HepG2 (cell line): ENCODE measurements around the gene AGXT. TPM values are rescaled to one million over a fixed set of nuclear protein-coding genes. Genes with fewer than 3 reads are reported as not detected.

Source experiments
- ATAC-seq: fragments of 200-7000 bp; cut with Tn5 transposase; 3 replicates; pipeline ENCODE4 v1.9.1; 2020; ENCODE audit warnings: mild to moderate bottlenecking, moderate library complexity
- BruUV-seq: library from RNA; stranded (reverse); fragments of 400-500 nt; replicated peaks from 2 replicates; lab custom pipeline; 2021; lab: Mats Ljungman, UMichigan
- CTCF ChIA-PET: fragments of 300-600 bp; formaldehyde crosslinking; extraction: SDS; loops from one replicate; lab custom pipeline; 2021; ENCODE audit warnings: low total read pairs, inconsistent platforms, low intra/inter-chr PET ratio; lab: Yijun Ruan, JAX
- POLR2A ChIA-PET: fragments of 350-600 bp; sonication (Branson Sonifier 250); formaldehyde crosslinking; loops from one replicate; lab custom pipeline; 2020; ENCODE audit warnings: antibody characterized with exemption, inconsistent platforms; lab: Yijun Ruan, JAX
- DNase-seq: peaks from one replicate; pipeline ENCODE4 v3.0.0-alpha.2; 2015; ENCODE audit warnings: low spot score
- FAIRE-seq: peaks from 3 replicates; lab custom pipeline; 2011; peaks lifted over from hg19 to GRCh38; lab: Jason Lieb, UNC
- H2AFZ ChIP-seq: one replicate; pipeline ENCODE4 v1.6.1; 2011; ENCODE audit warnings: low read length, inconsistent platforms
- H3K27ac ChIP-seq: fragments of 300-600 bp; 3 replicates; pipeline ENCODE4 v1.8.0; 2011; ENCODE audit warnings: mixed run types, mild to moderate bottlenecking, mixed read lengths, low read length, inconsistent platforms; ENCODE audit not compliant: insufficient read depth; ENCODE audit errors: extremely low read length
- H3K27me3 ChIP-seq, 2 experiments: fragments of 200-600 bp in 1 of 2; 2 replicates in 1 of 2; 3 replicates in 1 of 2; pipeline versions ENCODE4 v1.6.0 to v1.8.0; 2011; ENCODE audit warnings: low read length in 2 of 2, mild to moderate bottlenecking in 2 of 2, moderate library complexity in 2 of 2, inconsistent platforms in 1 of 2; ENCODE audit not compliant: insufficient read depth in 2 of 2, control insufficient read depth in 1 of 2
- H3K36me3 ChIP-seq, 2 experiments: fragments of 200-600 bp in 1 of 2; replicated peaks in 1 of 2; 2 replicates in 1 of 2; 3 replicates in 1 of 2; pipeline versions ENCODE4 v1.5.1 to v1.8.0; 2011; ENCODE audit warnings: low read length in 2 of 2, inconsistent platforms in 1 of 2; ENCODE audit not compliant: insufficient read depth in 2 of 2, control insufficient read depth in 1 of 2
- H3K4me1 ChIP-seq: 2 replicates; pipeline ENCODE4 v1.5.1; 2012; ENCODE audit warnings: low read length, inconsistent platforms; ENCODE audit not compliant: insufficient read depth
- H3K4me2 ChIP-seq: 2 replicates; pipeline ENCODE4 v1.6.0; 2011; ENCODE audit warnings: low read depth, low read length, inconsistent platforms
- H3K4me3 ChIP-seq, 3 experiments: fragments of 200-600 bp in 1 of 3; sonication (generic), shearing (Covaris generic) in 1 of 3; replicated peaks in 1 of 3; 2 replicates each; pipeline ENCODE4 v1.5.1; 2011 to 2016; ENCODE audit warnings: low read length in 3 of 3, inconsistent platforms in 2 of 3, low read depth in 2 of 3, mild to moderate bottlenecking in 2 of 3, control low read depth in 1 of 3, mixed read lengths in 1 of 3; ENCODE audit not compliant: insufficient read depth in 1 of 3
- H3K79me2 ChIP-seq: one replicate; pipeline ENCODE4 v1.6.1; 2011; ENCODE audit warnings: low read length, inconsistent platforms; ENCODE audit not compliant: insufficient read depth
- H3K9ac ChIP-seq: 2 replicates; pipeline ENCODE4 v1.6.0; 2011; ENCODE audit warnings: mild to moderate bottlenecking, low read depth, low read length, inconsistent platforms; ENCODE audit not compliant: insufficient read depth
- H3K9me3 ChIP-seq: 2 replicates; pipeline ENCODE4 v1.5.1; 2012; ENCODE audit warnings: mild to moderate bottlenecking, low read length
- H4K20me1 ChIP-seq: 2 replicates; pipeline ENCODE4 v1.6.0; 2011; ENCODE audit warnings: inconsistent platforms, mild to moderate bottlenecking, low read length, moderate library complexity; ENCODE audit not compliant: insufficient read depth
- ATM ChIP-seq: fragments of 450-650 bp; IDR thresholded peaks from 2 replicates; pipeline ENCODE4 v1.7.1; 2017; ENCODE audit warnings: mild to moderate bottlenecking, borderline replicate concordance
- CHCHD3 ChIP-seq: sonication (generic); formaldehyde crosslinking; IDR thresholded peaks from 2 replicates; pipeline ENCODE4 v1.8.0; 2022; ENCODE audit warnings: mild to moderate bottlenecking, missing genetic modification reagents, moderate library complexity
- PRDM15 ChIP-seq: sonication (generic); formaldehyde crosslinking; IDR thresholded peaks from 2 replicates; pipeline ENCODE4 v1.4.0; 2020; ENCODE audit warnings: missing genetic modification reagents
- RORA ChIP-seq: sonication (generic); formaldehyde crosslinking; IDR thresholded peaks from 2 replicates; pipeline ENCODE4 v1.5.0; 2020; ENCODE audit warnings: mild to moderate bottlenecking, missing genetic modification reagents, moderate library complexity
- ZBTB1 ChIP-seq: sonication (generic); formaldehyde crosslinking; IDR thresholded peaks from 2 replicates; pipeline ENCODE4 v1.4.0; 2020; ENCODE audit warnings: missing genetic modification reagents, borderline replicate concordance
- ZNF484 ChIP-seq: sonication (generic); formaldehyde crosslinking; IDR thresholded peaks from 2 replicates; pipeline ENCODE4 v1.5.1; 2020; ENCODE audit warnings: mild to moderate bottlenecking, low read depth, missing genetic modification reagents, borderline replicate concordance
- ZNF660 ChIP-seq: sonication (generic); formaldehyde crosslinking; IDR thresholded peaks from 2 replicates; pipeline ENCODE4 v1.5.1; 2020; ENCODE audit warnings: mild to moderate bottlenecking, low read depth, missing genetic modification reagents, borderline replicate concordance
- ZNF709 ChIP-seq: sonication (generic); formaldehyde crosslinking; IDR thresholded peaks from 2 replicates; pipeline ENCODE4 v1.5.0; 2020; ENCODE audit warnings: mild to moderate bottlenecking, missing genetic modification reagents
- ZNF781 ChIP-seq: sonication (generic); formaldehyde crosslinking; IDR thresholded peaks from 2 replicates; pipeline ENCODE4 v1.5.1; 2020; ENCODE audit warnings: borderline replicate concordance, mild to moderate bottlenecking, missing genetic modification reagents; ENCODE audit errors: not compliant biosample characterization
- WGBS: methylation state at CpG from one replicate; pipeline ENCODE4 v1.1.6; 2017; ENCODE audit warnings: low lambda C conversion rate; 5-methylcytosine and 5-hydroxymethylcytosine counted together
- in situ Hi-C: cut with HindIII; loops from 2 replicates; pipeline ENCODE4 v1.10.0; 2017; ENCODE audit warnings: low pct_unique_long_range_greater_than_20kb; ENCODE audit not compliant: extremely low pct_ligation_motif_present
- intact Hi-C: fragments of 100-400 bp; cut with micrococcal nuclease; formaldehyde crosslinking; loops from one replicate; pipeline ENCODE4 v1.10.0; 2022; ENCODE audit not compliant: unreplicated experiment
- polyA plus RNA-seq, 8 experiments: library from polyadenylated mRNA; depleted of rRNA in 3 of 8; stranded (reverse) in 7 of 8; unstranded in 1 of 8; fragments of >200 nt; fragmentation: Illumina TruSeq in 4 of 8; extraction: Trizol in 4 of 8; gene quantifications; 2 replicates each; pipeline versions ENCODE4 v1.2.1 to v1.2.3, GENCODE V29; 2011 to 2016; ENCODE audit warnings: low read depth in 4 of 8, missing spikeins in 1 of 8, mixed read lengths in 1 of 8; ENCODE audit not compliant: insufficient read depth in 1 of 8
- total RNA-seq, 5 experiments: library from RNA; depleted of rRNA; stranded (reverse); fragments of >200 nt; fragmentation: Illumina TruSeq; extraction: Trizol; gene quantifications; 2 replicates each; pipeline ENCODE4 v1.2.3, GENCODE V29; 2016; ENCODE audit warnings: low read depth in 1 of 5
- TF ChIP-seq, protein P1 (sequence below): sonication (generic); formaldehyde crosslinking; IDR thresholded peaks from 2 replicates; pipeline ENCODE4 v1.4.0; 2020; ENCODE audit warnings: low read depth, mild to moderate bottlenecking, missing genetic modification reagents
- TF ChIP-seq, protein P2 (sequence below): sonication (generic); formaldehyde crosslinking; IDR thresholded peaks from 2 replicates; pipeline ENCODE4 v1.4.0; 2020; ENCODE audit warnings: missing genetic modification reagents
- TF ChIP-seq, protein P3 (sequence below): sonication (generic); formaldehyde crosslinking; IDR thresholded peaks from 2 replicates; pipeline ENCODE4 v1.4.0; 2020; ENCODE audit warnings: missing genetic modification reagents
- TF ChIP-seq, protein P4 (sequence below): sonication (generic); formaldehyde crosslinking; IDR thresholded peaks from 2 replicates; pipeline ENCODE4 v1.5.0; 2020; ENCODE audit warnings: mild to moderate bottlenecking, missing genetic modification reagents, moderate library complexity

AGXT gene
- total and polyA plus RNA-seq, 2 of the 13 experiments (the other 11 are each of a cell fraction or from before 2014, with no cell fraction given): 41.9 to 96.1 TPM

DNA sequence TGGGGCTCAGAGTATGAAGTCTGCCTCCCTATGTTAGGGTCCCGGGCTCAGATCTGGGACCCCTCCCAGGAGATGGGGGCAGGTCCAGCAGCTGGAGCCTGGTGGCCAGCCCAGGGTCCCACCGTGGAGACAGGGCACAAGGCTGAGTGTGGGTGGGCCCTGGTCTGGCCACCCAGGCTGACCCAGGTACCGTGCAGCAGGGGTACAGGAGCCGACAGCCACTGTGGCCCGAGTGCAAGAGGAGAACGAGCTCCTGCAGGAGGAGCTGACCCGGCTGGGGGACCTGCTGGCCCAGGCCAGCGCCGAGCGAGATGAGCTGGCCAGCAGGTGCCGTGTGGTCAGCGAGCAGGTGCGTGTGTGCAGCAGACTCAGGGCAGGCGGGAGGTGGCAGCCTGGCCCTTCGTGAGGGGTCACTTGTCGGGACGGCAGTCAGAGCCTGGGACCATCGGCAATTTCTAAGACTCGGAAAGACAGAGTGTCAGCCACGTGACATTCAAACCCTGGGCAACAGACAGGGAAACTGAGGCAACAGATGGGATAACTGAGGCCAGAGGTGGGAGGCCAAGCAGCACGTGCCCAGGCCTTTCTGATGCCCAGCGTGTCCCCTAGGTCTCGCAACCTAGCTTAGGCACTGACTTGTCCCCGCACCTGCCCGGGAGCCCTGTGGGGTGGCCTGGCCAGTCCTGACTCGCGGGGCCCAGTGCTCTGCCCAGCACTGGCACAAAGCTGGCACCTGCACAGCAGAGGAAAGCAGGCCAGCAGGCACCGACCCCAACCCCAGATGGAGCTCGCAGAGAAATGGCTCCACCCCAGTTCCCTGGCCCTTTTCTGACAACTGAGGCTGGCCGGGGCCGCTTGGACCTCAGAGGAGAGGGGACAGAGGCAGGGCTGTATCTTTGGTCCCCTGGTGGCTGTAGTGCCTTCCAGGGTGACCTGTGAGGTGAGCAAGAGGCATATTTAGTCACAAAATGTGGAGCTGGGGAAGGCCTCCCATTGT is 51.5 kb downstream of the AGXT start:
- FAIRE-seq: no peak
- no TSS peak for BruUV-seq
- intact Hi-C loops (no loop called here), in situ Hi-C loops (loop anchor here (5.0 kb wide), 1 partner anchor 67 kb away; no protein-coding TSS in a partner anchor)
- peak; percentile 13 for ATAC-seq
- Histone ChIP-seq H3K36me3 (no peaks in the 10 kb centered on the region), H3K79me2 (no peaks in the 10 kb centered on the region), H3K9me3 (no peaks in the 10 kb centered on the region), H3K27me3 (peaks cover 13 to 66% of the 10 kb centered on the region in 2 experiments; a peak in 3 of 5 replicates), H4K20me1 (no peaks in the 10 kb centered on the region), H3K4me1 (peaks cover 13% of the 10 kb centered on the region), H3K4me3 (no peak overlapping the region), H2AFZ (no peak overlapping the region), H3K9ac (no peak overlapping the region), H3K4me2 (no peak overlapping the region), H3K27ac (no peak overlapping the region)
- DNase-seq: no peak
- 32% methylated on average over 24 of the region's 31 CpGs for WGBS
- ChIA-PET POLR2A (no interaction called here), CTCF (no interaction called here)
- no peak for TF ChIP-seq ZNF484
- TF ChIP-seq PRDM15: no peak
- TF ChIP-seq, protein P1, sequence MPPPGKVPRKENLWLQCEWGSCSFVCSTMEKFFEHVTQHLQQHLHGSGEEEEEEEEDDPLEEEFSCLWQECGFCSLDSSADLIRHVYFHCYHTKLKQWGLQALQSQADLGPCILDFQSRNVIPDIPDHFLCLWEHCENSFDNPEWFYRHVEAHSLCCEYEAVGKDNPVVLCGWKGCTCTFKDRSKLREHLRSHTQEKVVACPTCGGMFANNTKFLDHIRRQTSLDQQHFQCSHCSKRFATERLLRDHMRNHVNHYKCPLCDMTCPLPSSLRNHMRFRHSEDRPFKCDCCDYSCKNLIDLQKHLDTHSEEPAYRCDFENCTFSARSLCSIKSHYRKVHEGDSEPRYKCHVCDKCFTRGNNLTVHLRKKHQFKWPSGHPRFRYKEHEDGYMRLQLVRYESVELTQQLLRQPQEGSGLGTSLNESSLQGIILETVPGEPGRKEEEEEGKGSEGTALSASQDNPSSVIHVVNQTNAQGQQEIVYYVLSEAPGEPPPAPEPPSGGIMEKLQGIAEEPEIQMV: no peak
- TF ChIP-seq ATM: no peak
- no peak for TF ChIP-seq ZBTB1 (CRISPR knock-in tag)
- TF ChIP-seq, protein P2, sequence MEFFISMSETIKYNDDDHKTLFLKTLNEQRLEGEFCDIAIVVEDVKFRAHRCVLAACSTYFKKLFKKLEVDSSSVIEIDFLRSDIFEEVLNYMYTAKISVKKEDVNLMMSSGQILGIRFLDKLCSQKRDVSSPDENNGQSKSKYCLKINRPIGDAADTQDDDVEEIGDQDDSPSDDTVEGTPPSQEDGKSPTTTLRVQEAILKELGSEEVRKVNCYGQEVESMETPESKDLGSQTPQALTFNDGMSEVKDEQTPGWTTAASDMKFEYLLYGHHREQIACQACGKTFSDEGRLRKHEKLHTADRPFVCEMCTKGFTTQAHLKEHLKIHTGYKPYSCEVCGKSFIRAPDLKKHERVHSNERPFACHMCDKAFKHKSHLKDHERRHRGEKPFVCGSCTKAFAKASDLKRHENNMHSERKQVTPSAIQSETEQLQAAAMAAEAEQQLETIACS (CRISPR knock-in tag): no peak
- TF ChIP-seq, protein P3, sequence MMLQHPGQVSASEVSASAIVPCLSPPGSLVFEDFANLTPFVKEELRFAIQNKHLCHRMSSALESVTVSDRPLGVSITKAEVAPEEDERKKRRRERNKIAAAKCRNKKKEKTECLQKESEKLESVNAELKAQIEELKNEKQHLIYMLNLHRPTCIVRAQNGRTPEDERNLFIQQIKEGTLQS (CRISPR knock-in tag): no peak
- no peak for TF ChIP-seq CHCHD3 (CRISPR knock-in tag)
- TF ChIP-seq ZNF709 (CRISPR knock-in tag): no peak
- no peak for TF ChIP-seq ZNF660 (CRISPR knock-in tag)
- TF ChIP-seq ZNF781: no peak
- TF ChIP-seq, protein P4, sequence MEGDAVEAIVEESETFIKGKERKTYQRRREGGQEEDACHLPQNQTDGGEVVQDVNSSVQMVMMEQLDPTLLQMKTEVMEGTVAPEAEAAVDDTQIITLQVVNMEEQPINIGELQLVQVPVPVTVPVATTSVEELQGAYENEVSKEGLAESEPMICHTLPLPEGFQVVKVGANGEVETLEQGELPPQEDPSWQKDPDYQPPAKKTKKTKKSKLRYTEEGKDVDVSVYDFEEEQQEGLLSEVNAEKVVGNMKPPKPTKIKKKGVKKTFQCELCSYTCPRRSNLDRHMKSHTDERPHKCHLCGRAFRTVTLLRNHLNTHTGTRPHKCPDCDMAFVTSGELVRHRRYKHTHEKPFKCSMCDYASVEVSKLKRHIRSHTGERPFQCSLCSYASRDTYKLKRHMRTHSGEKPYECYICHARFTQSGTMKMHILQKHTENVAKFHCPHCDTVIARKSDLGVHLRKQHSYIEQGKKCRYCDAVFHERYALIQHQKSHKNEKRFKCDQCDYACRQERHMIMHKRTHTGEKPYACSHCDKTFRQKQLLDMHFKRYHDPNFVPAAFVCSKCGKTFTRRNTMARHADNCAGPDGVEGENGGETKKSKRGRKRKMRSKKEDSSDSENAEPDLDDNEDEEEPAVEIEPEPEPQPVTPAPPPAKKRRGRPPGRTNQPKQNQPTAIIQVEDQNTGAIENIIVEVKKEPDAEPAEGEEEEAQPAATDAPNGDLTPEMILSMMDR (CRISPR knock-in tag): peak; percentile 47
- no peak for TF ChIP-seq RORA (CRISPR knock-in tag)
